SW480 (cell line): ENCODE results near the gene TSPO.
A peak's percentile ranks its signal among the peaks of the same experiment; 100 is the strongest.
"Not testable (repeated sequence)": the region's sequence is repeated elsewhere in the genome, so short reads cannot be mapped to it uniquely, and the experiment has no call there.

Source experiments
- DNase-seq: peaks from one replicate; pipeline ENCODE4 v3.0.0-alpha.2; 2016; ENCODE audit warnings: low spot score

TSPO gene

GRCh38 chr22:43151251-43152002, at the start of gene TSPO:
TSS of gene TSPO (plus strand) at chr22:43151559. CDS start at chr22:43159239, 7,680 bp downstream.
- DNase-seq, result no peak

- peak; percentile 98 for DNase-seq
These were observed 47.2 kb upstream of the TSPO start for GRCh38 chr22:43104056-43104625.

- DNase-seq, result not testable (repeated sequence)
These were observed 46.4 kb upstream of the TSPO start for GRCh38 chr22:43104950-43105349.

- DNase-seq, result no peak
These were observed 45.1 kb upstream of the TSPO start for GRCh38 chr22:43106302-43106701.

- no peak for DNase-seq
These were observed 41.8 kb upstream of the TSPO start for GRCh38 chr22:43109511-43109910.

GRCh38 chr22:43109921-43110443, 41.4 kb upstream of the TSPO start:
- no peak for DNase-seq

- DNase-seq, result peak; percentile 86
These were observed 40.9 kb upstream of the TSPO start, which contains the start of gene BIK for GRCh38 chr22:43110444-43110926. TSS of gene BIK (plus strand) at chr22:43110750. CDS start at chr22:43124023, 13,273 bp downstream.

- DNase-seq, result peak; percentile 67
These were observed 40.3 kb upstream of the TSPO start for GRCh38 chr22:43110927-43111623.

GRCh38 chr22:43113526-43114251, 37.7 kb upstream of the TSPO start:
- no peak for DNase-seq

- no peak for DNase-seq
These were observed 36.4 kb upstream of the TSPO start for GRCh38 chr22:43114958-43115357.

- no peak for DNase-seq
These were observed 34.4 kb upstream of the TSPO start for GRCh38 chr22:43116932-43117331.

GRCh38 chr22:43118024-43118849, 33.1 kb upstream of the TSPO start:
- DNase-seq, result no peak

GRCh38 chr22:43118953-43119458, 32.4 kb upstream of the TSPO start:
- no peak for DNase-seq

- peak; percentile 93 for DNase-seq
These were observed 24.7 kb upstream of the TSPO start for GRCh38 chr22:43126501-43127165.

GRCh38 chr22:43127166-43127908, 24.0 kb upstream of the TSPO start:
- DNase-seq, result peak; percentile 94

GRCh38 chr22:43128116-43128515, 23.2 kb upstream of the TSPO start:
- DNase-seq, result no peak

- peak; percentile 77 for DNase-seq
These were observed 22.4 kb upstream of the TSPO start for GRCh38 chr22:43128928-43129424.

- DNase-seq, result peak; percentile 62
These were observed 21.6 kb upstream of the TSPO start for GRCh38 chr22:43129426-43130425.
